HG03108 (cell line): Measurements from ENCODE around the gene NCKAP5.
"Not testable (repeated sequence)": the region's sequence is repeated elsewhere in the genome, so short reads cannot be mapped to it uniquely, and the experiment has no call there.

Source experiments
- ATAC-seq: cut with Tn5 transposase; IDR thresholded peaks from one replicate; pipeline ENCODE4 v1.9.1; 2021; ENCODE audit warnings: moderate library complexity; ENCODE audit not compliant: unreplicated experiment

NCKAP5 gene

GRCh38 chr2:132863961-132864360, 704.3 kb downstream of the NCKAP5 start:
- no peak for ATAC-seq

- ATAC-seq, result no peak
Observed at GRCh38 chr2:132860220-132860619, 708.0 kb downstream of the NCKAP5 start.

GRCh38 chr2:132859590-132859989, 708.7 kb downstream of the NCKAP5 start:
- no peak for ATAC-seq

GRCh38 chr2:132857319-132857718, 710.9 kb downstream of the NCKAP5 start:
- ATAC-seq, result no peak

GRCh38 chr2:132850688-132851087, 717.6 kb downstream of the NCKAP5 start:
- no peak for ATAC-seq

GRCh38 chr2:132849118-132849517, 719.1 kb downstream of the NCKAP5 start:
- ATAC-seq, result no peak

GRCh38 chr2:132845339-132845738, 722.9 kb downstream of the NCKAP5 start:
- ATAC-seq, result no peak

GRCh38 chr2:132844585-132844984, 723.7 kb downstream of the NCKAP5 start:
- no peak for ATAC-seq

GRCh38 chr2:132837769-132838168, 730.5 kb downstream of the NCKAP5 start:
- no peak for ATAC-seq

GRCh38 chr2:132830321-132830827, 737.9 kb downstream of the NCKAP5 start:
- ATAC-seq, result no peak

GRCh38 chr2:132825601-132826000, 742.7 kb downstream of the NCKAP5 start:
- no peak for ATAC-seq

- ATAC-seq, result no peak
Observed at GRCh38 chr2:132824716-132825115, 743.5 kb downstream of the NCKAP5 start.

GRCh38 chr2:132816234-132816633, 752.0 kb downstream of the NCKAP5 start:
- no peak for ATAC-seq

- ATAC-seq, result no peak
Observed at GRCh38 chr2:132815516-132815915, 752.7 kb downstream of the NCKAP5 start.

GRCh38 chr2:132814651-132815050, 753.6 kb downstream of the NCKAP5 start:
- no peak for ATAC-seq

- ATAC-seq, result no peak
Observed at GRCh38 chr2:132813422-132813821, 754.8 kb downstream of the NCKAP5 start.

- ATAC-seq, result no peak
Observed at GRCh38 chr2:132811148-132811915, 756.9 kb downstream of the NCKAP5 start.

GRCh38 chr2:132809962-132810361, 758.3 kb downstream of the NCKAP5 start:
- ATAC-seq, result not testable (repeated sequence)

- ATAC-seq, result no peak
Observed at GRCh38 chr2:132804051-132804450, 764.2 kb downstream of the NCKAP5 start.

- no peak for ATAC-seq
Observed at GRCh38 chr2:132798341-132798740, 769.9 kb downstream of the NCKAP5 start.

- no peak for ATAC-seq
Observed at GRCh38 chr2:132797556-132797955, 770.7 kb downstream of the NCKAP5 start.

GRCh38 chr2:132797071-132797470, 771.2 kb downstream of the NCKAP5 start:
- ATAC-seq, result no peak

GRCh38 chr2:132795220-132795619, 773.0 kb downstream of the NCKAP5 start:
- no peak for ATAC-seq
